GM19463 (cell line): ENCODE results near the gene RNF4.
A peak's percentile ranks its signal among the peaks of the same experiment; 100 is the strongest.
"Not testable (repeated sequence)": the region's sequence is repeated elsewhere in the genome, so short reads cannot be mapped to it uniquely, and the experiment has no call there.

Experiments used
- ATAC-seq: cut with Tn5 transposase; IDR thresholded peaks from one replicate; pipeline ENCODE4 v1.9.1; 2021; ENCODE audit warnings: mild to moderate bottlenecking, moderate library complexity; ENCODE audit not compliant: unreplicated experiment

RNF4 gene, protein sequence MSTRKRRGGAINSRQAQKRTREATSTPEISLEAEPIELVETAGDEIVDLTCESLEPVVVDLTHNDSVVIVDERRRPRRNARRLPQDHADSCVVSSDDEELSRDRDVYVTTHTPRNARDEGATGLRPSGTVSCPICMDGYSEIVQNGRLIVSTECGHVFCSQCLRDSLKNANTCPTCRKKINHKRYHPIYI

DNA sequence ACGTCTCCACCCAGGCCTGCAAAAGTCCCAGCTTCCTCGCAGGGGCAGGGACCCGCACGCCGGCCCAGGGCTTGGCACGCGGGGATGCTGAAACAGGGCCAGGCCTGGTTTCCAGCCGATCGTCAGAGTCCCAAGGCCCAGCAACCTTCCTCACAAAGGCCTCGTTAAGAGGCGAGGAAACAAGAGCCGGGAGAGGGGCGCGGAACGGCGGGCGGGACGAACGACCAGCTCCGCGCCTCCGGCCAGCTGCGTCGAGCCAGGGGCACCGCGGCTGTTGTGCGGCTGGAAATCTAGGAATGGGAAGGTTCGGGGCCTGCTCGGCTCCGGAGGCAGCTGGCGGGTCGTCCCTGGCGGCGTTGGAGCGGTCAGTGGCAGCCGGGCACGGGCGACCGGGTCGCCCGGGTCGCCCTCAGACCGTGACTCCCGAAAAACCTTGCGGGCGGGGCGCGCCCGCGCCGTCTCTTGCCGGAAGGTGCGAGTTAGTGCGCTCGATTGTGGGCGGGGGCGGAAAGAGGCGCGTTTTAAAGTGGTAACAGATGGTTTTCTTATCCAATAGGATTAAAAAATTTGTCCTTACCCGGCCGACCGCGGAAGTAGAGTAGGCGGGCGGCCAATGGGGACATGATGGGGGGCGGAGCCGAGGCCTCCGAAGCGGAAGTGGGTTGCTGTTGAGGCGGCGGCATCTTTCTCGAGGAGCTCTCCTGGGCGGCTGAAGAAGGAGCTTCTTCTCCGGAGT is at the start of gene RNF4:
TSS of gene RNF4 (plus strand) at position 651 of the 736 bp plus-strand sequence. CDS start 21,388 bp downstream, outside the sequence.
- ATAC-seq: peak; percentile 72

DNA sequence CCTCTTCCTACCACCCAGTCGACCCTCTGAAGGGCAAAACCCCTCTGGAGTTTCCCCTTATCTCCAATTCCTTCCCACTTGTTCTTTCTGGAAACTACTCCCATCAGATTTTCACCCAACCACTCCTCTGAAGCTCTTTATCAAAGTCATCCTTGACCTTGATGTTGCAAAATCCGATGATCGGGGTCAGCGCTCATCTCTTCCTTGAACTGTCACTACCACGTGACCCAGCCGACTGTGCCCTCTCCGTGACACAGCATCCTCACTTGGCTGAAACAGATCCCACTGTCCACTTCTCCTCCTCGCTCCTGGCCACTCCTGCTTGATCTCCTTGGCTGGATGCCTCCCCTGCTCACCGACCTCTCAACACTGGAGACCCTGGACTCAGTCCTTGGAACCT is 49.1 kb upstream of the RNF4 start:
- no peak for ATAC-seq

DNA sequence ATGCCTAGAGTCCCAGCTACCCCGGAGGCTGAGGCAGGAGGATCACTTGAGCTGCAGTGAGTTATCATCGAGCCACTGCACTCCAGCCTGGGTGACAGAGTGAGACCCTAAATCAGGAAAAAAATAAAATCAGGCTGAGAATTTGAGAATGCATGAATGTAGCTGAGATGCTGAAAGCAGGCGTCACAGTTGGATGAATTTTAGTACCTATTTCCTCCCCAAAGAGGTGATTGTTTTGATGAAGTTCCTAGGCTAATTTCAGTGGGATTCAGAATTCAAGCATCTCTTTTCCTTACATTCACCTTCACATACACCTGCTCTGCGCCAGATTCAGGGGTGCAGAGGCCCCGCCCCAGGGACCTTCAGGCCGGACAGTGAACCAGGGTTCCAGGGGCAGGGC is 47.0 kb upstream of the RNF4 start:
- ATAC-seq: no peak

DNA sequence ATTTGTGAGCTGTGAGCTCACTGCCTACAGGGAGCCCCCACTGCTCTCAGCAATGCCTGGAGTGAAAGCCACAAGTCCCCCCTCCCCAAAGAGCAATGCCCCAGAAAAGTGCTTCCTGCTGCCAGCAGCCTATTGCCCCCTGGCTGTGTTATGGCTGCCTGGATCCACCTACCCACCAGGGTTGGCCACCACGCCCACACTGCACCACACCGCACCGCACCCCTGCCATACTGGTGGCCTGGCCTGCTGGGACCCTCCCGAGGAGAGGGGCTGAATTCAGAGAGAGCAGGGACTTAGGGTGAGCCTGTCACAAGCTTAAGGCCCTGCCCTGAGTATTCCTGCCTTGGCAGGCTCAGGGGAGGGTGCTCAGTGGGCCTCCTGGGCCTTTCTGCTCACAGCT is 45.8 kb upstream of the RNF4 start:
- no peak for ATAC-seq

DNA sequence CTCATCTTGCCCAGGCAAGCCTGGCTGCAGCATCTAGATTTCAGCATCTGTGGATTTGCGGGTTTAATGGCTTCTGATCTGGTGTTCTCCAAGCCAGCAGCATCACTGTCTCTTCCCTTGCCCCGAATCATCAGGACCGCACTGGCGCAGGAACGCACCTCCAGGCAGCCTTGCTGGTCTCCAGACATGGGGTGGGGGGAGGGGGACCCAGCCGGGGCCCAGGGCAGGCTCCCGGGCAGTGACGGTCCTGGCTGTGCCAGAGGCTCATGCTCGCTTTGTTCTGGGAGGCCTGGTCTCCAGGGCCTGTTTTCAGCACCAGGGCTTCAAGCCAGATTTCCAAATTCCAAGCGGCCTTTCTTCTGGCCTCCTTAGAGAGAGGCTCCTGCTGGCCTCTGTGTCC is 45.2 kb upstream of the RNF4 start:
- ATAC-seq: no peak

DNA sequence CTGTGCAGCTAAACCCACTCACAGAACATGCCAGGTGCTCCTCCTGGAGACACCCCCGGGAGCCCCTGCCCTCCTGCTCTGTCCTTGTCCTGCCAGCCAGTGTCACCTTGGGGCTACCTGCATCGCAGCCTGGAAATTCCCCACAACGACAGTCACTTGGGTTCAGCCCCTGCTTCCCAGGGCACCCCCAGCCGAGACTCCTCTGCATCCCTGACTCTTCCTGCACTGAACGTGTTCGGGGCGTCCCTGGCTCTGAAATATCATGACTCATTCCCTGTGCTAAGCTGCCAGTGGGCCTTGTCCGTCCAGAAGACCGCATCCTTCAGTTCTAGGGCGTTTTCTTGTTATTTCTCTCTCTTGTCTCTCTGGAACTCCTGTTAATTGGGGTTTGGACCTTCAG is 44.3 kb upstream of the RNF4 start:
- ATAC-seq: no peak

DNA sequence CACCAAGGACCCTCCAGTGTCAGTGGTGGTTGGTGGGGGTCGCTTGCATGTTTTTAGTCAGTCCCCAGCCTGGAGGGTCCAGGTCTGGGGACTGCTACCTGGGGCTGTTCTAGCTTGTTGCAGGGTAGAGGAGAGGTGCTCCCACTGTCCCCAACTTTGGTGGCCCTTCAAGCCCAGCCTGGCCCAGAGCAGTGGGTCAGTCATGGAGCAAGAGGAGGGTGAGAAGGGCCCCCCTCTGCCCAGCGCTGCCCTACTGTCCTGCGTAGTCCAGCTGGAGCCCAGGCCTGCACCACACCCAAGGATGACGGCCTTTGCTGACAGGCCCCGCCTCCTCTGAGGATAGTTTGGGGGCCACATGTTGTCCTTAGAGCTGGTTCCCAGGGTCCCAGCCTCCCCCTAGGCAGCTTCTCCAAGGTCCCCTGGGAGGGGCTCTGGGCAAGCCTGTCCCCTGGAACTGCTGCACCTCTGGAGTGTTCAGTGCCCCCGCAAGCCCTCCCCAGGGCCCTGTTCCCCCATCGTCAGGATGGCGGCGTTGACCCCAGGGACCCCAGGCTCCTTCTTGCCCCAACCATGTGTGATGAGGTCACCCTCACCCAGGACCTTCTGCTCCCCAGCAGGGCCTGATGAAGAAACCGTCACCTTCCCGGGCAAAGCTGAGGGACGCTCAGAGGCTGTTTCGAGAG is 43.4 kb upstream of the RNF4 start:
- ATAC-seq: no peak

DNA sequence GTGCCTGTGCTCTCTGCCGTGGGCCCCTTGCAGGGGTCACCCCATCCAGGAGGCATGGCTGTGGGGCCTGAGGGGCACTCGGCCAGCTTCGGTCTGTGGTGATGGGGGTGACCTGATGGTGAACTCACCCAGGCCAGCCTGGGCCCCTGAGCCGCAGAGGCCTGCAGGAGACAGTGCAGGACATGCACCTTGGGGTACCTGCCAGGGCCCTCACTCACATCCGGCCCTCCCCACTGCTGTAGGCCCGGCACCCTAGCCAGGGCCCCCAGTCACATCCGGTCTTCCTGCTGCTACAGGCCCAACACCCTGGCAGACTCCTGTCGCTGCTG is 42.9 kb upstream of the RNF4 start:
- ATAC-seq: no peak

DNA sequence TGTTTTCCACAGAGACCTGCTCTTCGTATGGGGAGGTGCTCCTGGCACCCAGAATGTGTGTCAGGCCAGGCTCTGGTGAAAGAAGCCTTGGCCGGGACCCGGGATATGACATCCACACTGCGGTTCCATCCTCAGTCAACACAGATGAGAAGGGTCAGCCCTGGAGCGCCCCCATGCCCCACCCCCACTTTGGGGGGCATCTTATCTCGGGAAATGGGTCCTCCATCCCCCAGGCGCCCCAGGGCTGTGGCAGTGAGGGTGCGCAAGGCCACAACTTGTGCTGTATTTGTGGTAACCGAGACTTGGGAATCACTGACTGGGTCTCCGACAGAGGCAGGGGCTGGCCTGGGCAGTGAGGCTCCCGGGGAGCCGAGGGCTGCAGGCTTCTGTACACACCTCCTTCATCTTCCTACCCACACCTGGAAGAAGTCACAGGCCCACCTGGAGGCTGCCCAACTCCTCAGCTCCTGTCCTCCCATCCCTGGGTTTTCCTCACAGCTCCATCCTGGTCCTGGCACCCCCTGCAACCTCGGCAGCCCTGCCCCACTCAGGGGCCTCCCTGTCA is 42.1 kb upstream of the RNF4 start:
- no peak for ATAC-seq

DNA sequence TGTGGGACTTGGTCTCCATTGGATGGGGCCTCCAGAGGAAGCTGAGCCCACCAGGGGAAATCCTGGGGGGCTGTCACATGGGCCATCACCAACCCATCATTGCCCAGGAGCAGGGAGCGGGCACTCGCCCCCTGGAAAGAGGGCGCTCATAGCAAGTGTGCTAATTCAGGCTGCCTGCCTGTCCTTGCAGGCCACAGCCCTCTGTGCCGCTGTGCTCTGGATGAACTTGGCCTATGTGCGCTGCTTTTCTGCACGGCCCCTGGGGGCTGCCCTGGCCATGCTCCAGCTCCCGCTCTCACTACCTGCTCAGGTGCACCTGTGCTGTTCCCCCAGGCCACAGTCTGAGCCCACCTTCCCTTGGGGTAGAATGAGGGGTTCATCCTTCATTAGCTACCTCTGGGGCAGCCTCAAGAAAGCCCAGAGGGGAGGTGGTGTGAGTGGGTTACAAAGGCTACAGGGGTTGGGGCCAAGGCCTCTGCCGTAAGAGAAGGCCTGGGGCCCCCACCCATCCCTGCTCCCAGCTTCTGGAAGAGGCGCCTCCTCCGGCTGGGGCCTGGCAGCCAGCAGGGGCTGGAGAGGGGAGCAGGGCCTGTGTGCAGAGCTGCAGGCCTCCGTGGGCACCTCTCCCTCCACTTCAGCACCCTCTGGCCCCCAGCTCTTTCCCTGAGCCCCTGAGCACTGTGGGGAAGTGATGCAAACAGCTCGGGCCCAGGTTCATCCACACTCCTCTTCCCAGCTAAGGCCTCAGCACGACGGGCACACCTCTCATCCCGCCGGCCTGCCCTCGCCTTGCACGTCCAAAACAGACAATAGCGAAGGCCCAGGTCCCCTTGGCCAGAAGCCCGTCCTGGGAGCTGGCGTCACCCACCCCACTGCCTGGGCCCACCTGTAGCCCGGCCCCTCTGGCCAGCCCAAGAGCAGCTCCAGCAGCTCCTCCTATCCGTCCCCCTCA is 41.2 kb upstream of the RNF4 start:
- ATAC-seq: no peak

DNA sequence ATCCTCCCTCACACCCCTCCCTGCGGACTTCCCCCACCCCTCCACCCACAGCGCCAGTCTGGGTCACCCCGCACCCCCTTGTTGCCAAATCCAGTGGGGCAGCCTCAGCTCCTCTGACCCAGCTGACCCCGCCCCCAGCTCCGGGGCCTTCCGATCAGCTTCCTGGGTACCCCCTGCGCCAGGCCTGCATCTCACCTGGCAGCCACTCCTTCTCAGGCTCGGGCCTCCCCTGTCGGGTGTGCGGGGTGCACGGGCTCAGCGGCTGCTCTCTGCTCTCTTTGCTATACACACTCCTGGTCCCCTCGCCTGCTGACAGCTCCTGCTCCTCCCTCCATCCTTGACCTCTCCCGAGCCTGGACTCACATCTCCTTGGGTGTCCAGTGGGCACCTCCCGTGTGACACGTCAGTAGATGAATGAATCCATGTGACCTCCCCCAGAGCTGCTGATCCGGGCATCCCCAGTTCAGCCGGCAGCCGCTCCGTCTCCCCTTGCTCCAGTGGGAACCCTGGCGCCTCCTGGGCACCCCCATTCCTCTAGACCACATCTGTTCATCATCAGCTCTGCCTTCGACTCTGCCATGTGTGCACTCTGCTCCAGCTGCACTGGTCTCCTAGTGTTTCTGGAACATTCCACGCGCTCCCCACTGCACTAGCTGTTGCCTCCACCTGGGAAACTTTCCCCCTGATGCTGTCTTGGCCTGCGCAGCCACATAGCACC is 40.3 kb upstream of the RNF4 start:
- no peak for ATAC-seq

DNA sequence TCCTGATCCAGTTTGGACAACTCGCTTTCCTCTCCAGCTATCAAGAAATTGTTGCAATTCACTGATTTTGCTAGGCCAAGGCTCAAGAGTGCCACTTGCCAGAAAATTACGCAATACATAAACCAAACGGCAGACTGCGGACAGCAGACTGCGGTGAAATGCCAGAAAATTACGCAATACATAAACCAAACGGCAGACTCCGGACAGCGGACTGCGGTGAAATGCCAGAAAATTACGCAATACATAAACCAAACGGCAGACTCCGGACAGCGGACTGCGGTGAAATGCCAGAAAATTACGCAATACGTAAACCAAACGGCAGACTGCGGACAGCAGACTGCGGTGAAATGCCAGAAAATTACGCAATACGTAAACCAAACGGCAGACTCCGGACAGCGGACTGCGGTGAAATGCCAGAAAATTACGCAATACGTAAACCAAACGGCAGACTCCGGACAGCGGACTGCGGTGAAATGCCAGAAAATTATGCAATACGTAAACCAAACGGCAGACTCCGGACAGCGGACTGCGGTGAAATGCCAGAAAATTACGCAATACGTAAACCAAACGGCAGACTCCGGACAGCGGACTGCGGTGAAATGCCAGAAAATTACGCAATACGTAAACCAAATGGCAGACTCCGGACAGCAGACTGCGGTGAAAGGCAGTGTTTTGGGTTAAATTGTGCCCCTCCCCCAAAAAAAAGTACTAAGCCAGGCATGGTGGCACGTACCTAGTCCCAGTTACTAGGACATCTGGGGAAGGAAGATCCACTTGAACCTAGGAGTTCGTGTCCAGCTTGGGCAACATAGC is 38.8 kb upstream of the RNF4 start:
- ATAC-seq: not testable (repeated sequence)

DNA sequence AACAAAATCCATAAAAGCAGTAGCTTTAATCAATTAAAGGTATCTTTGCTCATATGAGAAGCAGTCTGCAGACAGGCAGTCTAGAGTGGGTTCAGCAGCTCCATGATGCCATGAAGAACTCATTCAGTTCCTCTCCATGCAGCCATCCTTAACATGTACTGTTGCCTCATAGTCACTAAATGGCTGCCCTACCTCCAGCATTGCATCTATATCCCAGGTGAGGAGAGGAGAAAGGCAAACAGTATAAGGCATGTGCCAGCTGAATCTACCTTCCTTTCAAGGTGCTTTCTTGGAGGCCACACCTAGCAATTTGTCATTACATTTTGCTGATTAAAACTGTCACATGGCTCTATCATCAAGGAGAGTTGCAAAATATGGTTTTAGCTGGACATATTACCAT is 36.9 kb upstream of the RNF4 start:
- no peak for ATAC-seq

DNA sequence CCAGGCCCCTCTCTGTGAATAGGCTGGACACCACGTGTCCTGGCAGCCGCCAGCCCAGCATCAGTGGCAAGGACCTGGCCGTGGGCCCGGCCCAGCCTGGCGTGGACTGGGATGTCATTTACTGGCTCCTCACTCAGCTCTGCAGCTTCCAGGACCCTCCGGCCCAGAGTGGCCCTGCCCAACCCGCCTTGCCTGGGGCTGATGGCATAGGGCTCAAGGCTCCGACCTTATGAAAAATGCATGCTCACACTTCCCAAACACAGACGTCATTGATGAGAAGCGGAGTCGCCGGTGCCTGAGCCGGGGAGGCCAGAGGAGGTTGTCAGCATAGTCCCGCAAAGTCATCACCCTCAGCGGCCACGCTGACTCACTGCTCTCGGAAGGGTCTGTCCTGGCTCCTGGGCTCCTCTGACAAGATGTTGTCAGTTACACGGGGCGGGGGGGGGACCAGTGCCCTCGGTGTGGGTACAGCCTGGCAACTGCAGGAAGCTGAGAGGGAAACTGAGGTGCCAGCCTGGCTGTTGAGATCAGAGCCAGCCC is 35.8 kb upstream of the RNF4 start:
- ATAC-seq: no peak

DNA sequence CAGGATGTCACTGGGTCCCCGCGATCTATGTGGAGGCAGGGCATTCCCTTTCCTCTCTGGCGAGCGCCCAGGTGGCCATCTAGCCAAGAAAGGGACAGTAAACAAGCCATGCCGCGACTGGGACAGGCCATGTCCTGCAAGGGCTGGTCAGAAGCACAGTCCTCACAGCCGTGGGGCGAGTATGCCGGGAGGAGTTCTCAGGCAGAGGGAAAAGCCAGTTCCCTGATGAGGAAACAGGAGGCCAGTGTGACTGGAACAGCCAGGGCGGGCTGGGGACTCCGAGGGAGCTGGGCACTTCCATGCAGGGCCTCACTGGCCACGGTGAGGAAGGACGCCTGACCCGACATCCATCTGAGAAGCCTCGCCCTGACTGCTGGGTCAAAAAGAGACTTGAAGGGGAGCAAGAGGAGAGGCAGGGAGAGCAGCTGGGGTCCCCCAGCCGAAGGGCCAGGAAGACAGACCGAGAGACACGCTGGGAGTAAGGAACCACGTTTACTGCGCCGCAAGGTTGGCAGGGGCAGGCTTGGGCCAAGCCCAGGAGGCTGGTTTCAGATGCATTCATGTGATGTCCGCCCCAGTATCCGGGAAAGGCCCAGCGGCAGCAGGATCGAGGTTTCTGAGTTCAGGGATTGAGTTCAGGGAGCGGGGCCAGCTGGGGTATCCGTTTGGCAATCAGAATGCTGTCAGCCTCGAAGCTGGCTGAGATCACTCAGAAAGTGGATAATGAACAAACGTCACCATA is 35.1 kb upstream of the RNF4 start:
- ATAC-seq: no peak

DNA sequence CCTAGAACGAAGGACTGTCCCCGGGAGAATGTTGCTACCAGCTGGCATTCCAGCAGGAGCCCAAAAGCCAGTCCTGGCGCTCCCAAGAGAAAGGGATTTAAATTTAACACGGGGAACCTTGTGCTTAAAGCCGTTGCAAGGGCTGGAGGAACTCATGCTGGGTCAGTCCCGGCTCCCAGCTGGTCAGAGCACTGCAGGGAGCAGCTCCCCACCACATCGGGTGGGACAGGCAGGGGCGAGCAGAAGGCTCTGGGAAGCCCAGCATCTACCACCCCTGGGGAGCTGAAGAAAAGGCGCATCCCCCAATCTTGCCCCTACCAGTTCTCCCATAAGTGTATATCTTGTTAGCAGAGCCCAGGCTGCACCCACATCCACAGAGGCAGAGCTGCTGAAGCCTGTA is 34.5 kb upstream of the RNF4 start:
- no peak for ATAC-seq

DNA sequence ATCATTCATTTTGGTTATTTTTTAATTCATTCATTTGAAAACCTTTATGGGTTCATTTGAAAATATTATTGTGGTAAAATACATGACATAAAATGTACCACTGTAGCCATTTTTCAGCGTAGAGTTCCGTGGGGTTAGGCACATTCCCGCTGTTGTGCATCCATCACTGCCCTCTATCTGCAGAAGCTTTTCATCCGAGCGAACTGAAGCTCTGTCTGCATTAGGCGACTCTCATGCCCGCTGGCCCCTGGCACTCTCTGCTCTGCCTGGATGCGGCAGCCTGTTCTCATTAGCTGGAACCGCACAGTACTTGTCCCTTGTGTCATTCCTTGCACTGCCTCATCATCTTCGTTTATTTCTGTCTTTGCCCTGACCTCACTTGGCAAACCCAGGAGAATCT is 32.6 kb upstream of the RNF4 start:
- no peak for ATAC-seq

DNA sequence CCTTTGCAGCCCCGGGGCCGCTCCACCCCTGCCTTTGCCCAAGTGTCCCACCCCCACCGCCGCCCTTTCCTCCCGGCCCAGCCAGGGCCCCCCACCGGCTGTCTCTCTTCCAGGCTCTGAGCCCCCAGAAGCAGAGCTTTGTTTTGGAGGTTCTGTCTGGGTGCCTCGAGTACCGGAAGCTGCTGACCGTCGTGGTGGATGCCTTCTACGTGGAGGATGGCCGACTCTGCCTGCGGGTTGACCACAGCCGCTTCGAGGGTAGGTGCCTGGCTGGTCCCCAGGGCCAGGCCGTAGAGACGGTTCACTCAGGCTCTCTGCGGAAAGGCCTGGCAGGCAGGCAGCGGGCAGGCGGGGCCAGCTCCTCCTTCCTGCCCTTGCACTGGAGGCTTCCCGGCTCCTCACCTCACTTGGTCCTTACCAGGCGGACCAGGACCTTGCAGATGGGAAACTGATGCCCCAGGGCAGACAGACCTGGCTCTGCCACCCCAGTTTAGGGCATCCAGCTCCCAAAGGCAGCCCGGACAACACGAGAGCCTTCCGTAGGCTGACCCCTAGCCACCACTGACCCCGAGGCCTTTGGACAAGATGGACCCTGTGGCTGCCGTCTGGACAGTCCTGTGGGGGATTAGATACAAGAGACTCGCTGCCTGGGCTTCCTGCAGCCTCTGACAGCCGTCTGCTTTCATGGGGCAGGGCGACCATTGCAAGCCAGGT is 32.0 kb upstream of the RNF4 start:
- no peak for ATAC-seq
